ENCODE data around the gene ANKRD61.
"Not testable (repeated sequence)": the region's sequence is repeated elsewhere in the genome, so short reads cannot be mapped to it uniquely, and the experiment has no call there.

The ANKRD61 gene

GRCh38 chr7:6032167-6032566, 991 bp downstream of the ANKRD61 start:
- DNase-seq (ENCODE audit: low spot score): no peak

DNA sequence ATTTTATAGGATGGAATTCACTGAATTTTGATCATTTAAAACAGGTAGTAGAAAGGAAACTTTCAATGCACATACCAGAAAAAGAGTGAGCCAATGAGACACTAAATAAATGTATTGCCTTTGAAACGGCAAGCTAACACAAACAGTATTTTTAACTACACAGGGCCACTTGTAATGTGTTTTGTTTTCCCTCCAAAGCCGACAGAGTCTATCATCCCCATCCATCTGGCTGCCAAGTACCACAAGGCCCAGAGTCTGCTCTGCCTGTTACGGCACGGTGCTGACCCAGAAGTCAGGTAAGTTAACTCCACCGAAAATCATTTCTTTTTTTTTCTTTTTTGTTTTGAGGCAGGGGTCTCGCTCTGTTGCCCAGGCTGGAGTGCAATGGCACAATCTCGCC, 1.5 kb downstream of the ANKRD61 start:
- DNase-seq (ENCODE audit: low spot score): no peak

GRCh38 chr7:6035165-6035564, 4.0 kb downstream of the ANKRD61 start:
- DNase-seq (ENCODE audit: low spot score): no peak

GRCh38 chr7:6035686-6036085, 4.5 kb downstream of the ANKRD61 start:
- no peak for DNase-seq (ENCODE audit: low spot score)

GRCh38 chr7:6049780-6050179, 18.6 kb downstream of the ANKRD61 start:
- no peak for DNase-seq (ENCODE audit: low spot score)

DNA sequence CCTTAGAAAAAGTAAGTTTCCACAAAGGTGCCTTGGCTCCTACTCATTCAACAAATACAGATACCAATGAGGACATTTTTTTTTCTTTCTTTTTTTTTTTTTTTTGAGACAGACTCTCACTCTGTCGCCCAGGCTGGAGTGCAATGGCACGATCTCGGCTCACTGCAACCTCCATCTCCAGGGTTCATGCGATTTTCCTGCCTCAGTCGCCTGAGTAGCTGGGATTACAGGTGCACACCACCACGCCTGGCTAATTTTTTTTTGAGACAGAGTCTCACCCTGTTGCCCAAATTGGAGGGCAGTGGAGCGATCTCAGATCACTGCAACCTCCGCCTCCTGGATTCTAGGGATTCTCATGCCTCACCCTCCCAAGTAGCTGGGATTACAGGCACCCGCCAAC, 20.0 kb downstream of the ANKRD61 start:
- not testable (repeated sequence) for DNase-seq (ENCODE audit: low spot score)

GRCh38 chr7:6056616-6057015, 25.4 kb downstream of the ANKRD61 start:
- DNase-seq (ENCODE audit: low spot score): no peak

GRCh38 chr7:6057316-6058129, 26.3 kb downstream of the ANKRD61 start:
- no peak for DNase-seq (ENCODE audit: low spot score)

DNA sequence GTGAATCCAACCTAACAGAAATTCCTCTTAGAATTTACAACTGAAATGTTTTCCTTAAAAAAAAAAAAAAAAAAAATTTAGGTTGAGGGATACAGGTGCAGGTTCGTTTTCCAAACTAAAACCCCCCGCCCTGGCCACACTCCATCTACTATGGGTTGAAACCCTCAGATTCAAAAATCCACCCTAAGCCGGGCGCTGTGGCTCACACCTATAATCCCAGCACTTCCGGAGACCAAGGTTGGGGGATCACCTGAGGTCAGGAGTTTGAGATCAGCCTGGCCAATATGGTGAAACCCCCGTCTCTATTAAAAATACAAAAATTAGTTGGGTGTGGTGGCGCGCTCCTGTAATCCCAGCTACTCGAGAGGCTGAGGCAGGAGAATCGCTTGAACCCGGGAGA, 28.8 kb downstream of the ANKRD61 start:
- not testable (repeated sequence) for DNase-seq (ENCODE audit: low spot score)

- no peak for DNase-seq (ENCODE audit: low spot score)
Measured at GRCh38 chr7:6071406-6071805, 40.2 kb downstream of the ANKRD61 start.

- DNase-seq (ENCODE audit: low spot score): no peak
Measured at GRCh38 chr7:6074612-6075380, 43.6 kb downstream of the ANKRD61 start.

DNA sequence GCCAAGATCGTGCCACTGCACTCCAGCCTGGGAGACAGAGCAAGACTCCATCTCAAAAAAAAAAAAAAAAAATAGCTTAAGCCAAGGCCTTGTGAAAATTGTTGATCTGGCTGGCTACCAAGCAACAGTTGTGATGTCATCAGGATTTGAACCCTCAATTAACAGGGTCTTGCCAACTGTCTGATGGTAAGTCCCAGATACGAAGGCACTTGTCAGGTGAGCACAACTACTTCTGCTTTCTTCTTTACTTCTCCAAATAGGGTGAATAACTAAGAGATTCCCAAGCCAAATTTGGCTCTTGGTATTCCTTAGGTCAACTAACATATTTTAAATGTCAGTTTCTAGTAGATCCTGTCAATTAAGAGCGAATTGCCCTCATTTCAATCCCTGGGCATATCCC, 47.4 kb downstream of the ANKRD61 start:
- DNase-seq (ENCODE audit: low spot score): no peak

DNA sequence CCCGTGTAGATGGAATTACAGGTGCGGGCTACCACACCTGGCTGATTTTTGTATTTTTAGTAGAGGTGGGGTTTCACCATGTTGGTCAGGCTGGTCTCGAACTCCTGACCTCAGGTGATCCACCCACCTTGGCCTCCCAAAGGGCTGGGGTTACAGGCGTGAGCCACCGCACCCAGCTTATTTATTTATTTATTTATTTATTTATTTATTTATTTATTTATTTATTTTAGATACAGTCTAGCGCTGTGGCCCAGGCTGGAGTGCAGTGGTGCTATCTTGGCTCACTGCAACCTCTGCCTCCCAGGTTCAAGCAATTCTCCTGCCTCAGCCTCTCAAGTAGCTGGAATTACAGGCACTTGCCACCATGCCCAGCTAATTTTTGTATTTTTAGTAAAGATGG, 51.9 kb downstream of the ANKRD61 start:
- not testable (repeated sequence) for DNase-seq (ENCODE audit: low spot score)
